Activated CD8-positive, alpha-beta memory T cell treated with anti-CD3 and anti-CD28 coated beads, Interleukin-2, amount 50 U/mL, for 24 hours (primary cell): ENCODE measurements around the gene TXNRD1.
"Not testable (repeated sequence)": the region's sequence is repeated elsewhere in the genome, so short reads cannot be mapped to it uniquely, and the experiment has no call there.

ENCODE experiments used
- DNase-seq: peaks from one replicate; pipeline ENCODE4 v3.0.0-alpha.2; 2020; ENCODE audit errors: extremely low read depth

The TXNRD1 gene

DNA sequence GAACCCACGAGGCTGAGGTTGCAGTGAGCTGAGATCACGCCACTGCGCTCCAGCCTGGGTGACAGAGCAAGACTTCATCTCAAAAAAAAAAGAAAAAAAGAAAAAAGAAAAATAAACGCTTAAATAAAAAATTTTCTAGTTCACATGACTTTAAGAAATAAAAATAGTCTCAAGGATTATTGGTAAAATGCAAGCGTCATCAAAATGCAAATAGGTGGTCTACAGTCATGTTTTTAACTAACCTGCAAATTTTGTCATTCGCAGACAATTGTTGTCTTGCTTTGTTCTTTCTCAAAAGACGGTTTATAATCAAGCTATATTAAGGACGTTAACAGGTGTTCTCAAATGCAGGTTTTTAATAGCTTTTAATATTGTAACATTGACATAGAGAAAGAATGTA lies 22.4 kb downstream of the TXNRD1 start:
- DNase-seq: no peak

DNA sequence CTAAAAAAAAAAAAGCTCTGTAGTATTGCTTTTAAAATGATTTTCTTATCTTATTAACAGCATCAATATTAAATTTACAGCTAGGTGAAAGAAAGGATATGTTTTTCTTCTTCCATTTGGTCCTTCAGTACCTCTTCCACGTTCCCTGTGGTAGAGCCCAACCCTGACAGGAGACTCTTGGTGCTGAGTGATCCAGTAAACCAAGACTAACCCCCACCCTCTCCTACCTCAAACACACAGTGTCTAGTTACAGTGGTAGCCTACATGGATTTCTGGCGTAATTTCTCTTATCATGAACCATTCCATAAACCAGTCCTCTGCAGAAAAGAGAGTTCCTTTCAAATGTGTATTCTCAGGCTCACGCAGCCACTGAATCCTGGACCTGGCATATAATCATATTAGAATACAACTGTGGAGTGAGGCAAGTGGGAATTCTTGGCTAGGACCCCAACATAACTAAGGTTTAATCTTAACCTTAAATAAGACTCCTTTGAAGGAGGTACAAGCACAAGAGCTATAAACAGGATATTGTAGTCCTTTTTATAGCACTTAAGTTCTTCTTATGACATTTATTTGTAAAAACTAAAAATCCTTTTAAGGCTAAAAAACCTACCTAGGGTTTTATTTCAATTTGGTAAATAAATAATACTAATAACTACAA lies 27.1 kb downstream of the TXNRD1 start:
- no peak for DNase-seq

DNA sequence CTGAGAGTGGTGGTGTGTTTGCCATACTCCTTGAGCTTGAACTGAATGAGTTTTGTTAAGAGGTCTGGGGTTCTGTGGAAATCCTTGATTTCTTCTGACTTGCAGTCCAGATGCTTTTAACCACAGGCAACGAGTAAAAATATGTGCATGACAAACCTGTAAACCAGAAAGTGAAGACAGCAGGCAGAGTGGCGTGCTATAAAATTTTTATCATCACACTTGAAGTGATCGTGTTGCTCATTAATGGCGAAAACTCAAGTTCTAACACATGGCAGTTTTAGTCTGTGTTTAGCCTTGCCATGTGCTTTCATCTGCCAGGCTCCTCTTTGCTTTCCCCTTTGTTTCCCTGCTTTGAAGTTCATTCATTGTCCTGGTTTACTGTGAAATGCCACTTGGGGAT lies 28.0 kb downstream of the TXNRD1 start:
- no peak for DNase-seq

DNA sequence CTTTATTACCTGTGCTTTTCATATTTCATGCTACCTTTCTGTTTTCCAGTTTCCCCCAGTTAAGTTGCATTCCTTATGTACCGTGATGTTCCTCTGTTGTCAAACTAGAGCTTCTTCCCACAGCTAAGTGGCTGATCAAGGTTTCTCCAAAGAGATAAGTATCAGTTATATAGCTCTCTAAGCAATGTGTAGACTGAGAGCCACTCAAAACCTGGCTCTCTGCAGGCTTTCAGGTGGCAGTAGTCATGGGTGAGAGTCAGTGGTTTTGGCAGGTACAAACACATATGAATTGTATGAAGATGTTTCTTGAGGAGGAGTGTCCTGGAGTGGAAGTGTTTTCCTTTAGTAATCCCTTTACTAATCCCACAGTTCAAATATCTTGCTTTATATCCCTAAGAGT lies 28.4 kb downstream of the TXNRD1 start:
- no peak for DNase-seq

- DNase-seq: no peak
Observed at GRCh38 chr12:104247698-104248097, 32.1 kb downstream of the TXNRD1 start.

DNA sequence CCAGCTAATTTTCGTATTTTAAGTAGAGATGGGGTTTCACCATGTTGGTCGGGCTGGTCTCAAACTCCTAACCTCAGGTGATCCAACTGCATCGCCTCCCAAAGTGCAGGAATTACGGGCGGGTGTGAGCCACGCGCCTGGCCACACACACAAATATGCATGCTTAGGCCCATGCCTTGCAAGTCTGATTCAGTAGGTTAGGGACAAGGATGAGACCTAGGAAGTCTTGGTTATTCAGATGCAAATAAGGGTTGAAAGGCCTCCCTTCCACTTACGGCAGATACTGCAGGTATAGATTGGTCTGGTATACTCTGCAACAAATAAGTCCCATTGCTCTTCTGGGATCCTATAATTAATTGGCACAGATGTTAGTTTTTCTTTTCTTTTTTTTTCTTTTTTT lies 32.9 kb downstream of the TXNRD1 start:
- DNase-seq: no peak

DNA sequence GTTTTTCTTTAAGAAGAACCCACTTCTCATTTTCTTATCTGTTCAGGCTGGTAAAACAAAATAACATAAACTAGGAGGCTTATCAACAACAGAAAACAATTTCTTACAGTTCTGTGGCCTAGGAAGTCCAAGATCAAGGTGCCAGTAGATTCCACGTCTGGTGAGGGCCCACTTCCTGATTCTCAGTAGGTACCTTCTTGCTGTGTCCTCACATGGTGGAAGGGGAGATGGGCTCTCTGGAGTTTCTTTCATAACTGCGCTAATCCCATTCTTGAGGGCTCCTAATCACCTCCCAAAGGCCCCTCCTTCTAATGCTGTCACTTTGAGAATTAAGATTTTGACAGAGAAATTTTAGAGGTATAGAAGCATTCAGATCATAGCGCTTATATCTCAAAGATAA lies 33.4 kb downstream of the TXNRD1 start:
- no peak for DNase-seq

DNA sequence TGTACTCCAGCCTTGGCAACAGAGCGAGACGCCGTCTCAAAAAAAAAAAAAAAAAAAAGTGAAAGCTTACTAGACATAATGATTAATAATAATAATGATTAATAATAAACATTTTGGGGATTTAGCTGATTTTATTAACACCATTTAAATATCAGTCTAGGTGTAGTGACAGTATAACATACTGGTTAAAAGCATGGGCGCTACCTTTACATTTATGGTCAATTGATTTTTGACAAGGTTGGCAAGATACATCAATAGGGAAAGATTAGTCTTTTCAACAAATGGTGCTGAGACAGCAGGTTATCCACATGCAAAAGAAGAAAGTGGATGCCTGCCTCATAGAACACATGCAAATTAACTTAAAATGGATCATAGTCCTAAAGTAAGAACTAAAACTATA lies 34.3 kb downstream of the TXNRD1 start:
- DNase-seq: no peak

DNA sequence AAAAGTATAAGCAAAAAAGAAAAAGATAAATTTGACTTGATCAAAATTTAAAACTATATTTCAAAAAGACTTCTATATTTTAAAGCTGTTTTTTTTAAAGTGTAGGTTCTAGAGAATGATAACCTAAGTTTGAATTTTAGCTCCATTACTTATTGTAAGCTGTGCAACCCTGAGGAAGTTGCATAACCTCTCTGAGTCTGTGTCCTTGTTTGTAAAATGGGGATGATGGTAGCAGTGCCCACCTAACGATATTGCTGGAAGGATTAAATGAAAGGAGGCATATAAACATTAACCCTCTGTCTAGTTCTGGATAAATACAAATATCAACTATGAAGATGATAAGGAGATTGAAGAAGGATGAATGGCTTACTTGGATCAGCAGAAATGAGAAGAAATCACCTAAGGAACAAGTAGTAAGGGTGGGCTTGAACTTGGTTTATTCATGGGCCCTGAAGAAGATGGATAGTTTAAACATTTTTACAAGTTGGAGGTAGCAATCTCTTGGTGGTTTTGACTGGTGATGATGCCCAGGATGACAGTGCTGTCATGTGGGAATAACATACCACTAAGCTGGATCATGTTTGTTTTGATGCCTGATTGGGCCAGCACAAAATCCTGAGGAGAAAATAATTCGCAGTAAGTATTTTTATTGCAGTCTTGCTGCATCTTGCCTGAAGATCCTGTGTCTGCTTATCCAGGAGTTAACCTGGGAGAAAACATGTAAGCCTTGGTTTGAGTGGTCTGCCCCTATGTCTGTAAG lies 35.0 kb downstream of the TXNRD1 start:
- no peak for DNase-seq

DNA sequence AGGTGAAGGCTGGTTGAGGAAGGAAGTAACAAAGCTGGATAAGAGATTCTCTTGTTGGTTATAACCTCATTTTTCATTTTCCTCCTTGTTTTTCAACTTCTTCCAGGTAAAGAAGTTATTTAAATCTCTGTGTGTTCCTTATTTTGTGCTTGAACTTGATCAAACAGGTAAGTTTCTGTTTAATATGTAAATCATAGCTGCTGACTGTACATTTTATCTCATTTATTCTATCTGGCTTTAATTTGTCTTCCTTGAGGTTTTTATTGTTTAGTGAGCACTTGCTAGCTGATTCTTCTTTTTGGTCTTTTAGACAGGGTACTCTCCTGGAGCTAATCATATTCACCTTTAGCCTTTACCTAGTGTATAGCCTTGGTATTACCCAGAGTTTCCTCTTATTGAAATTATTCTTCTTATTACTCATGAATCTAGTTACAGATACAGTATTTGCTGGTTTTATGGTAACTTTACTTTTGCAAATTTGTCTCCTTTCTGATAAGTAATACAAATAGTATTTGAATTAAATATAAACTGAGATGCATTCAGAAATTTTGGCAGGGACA lies 42.4 kb downstream of the TXNRD1 start:
- DNase-seq: no peak

DNA sequence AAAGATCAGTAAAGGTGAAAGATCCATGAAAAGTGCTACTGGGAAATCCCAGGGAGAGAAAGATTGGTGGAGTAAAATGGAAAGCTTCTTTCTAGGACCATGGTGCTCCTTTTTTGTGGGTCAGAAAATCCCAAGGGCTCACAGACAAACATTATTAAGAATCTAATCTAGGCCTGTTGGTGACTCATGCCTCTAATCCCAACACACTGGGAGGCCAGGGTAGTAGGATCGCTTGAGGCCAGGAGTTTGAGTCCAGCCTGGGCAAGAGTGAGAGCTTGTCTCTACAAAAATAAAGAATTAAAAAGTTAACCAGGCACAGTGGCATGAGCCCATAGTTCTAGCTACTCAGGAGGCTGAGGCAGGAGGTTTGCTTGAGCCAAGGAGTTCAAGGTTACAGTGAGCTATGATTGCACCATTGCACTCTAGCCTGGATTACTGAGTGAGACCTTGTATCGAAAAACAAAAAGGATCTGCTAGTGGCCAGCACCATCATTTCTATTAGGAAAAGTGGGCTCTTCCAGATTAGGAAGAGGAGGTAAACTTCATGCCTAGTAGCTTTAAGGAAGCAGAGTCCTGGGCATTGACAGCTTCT lies 43.0 kb downstream of the TXNRD1 start:
- DNase-seq: no peak

DNA sequence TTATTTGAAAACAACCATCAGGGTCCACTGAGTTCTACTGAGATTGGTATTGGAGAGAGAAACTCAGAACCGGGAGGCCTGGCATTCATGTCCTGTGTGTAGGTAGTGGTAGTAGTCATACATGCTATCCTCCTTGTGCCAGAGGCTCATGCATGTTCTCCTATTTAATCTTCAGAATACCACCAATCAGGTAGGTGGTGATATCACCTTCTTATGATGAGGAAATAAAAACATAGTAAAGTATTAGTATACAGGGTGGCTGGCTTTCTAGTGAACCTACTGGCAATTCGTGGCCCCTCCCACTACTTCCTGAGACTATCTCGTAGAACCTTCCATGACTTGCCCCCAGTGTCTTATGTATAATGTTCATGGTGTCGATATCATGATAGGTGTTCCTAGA lies 47.4 kb downstream of the TXNRD1 start:
- DNase-seq: no peak

DNA sequence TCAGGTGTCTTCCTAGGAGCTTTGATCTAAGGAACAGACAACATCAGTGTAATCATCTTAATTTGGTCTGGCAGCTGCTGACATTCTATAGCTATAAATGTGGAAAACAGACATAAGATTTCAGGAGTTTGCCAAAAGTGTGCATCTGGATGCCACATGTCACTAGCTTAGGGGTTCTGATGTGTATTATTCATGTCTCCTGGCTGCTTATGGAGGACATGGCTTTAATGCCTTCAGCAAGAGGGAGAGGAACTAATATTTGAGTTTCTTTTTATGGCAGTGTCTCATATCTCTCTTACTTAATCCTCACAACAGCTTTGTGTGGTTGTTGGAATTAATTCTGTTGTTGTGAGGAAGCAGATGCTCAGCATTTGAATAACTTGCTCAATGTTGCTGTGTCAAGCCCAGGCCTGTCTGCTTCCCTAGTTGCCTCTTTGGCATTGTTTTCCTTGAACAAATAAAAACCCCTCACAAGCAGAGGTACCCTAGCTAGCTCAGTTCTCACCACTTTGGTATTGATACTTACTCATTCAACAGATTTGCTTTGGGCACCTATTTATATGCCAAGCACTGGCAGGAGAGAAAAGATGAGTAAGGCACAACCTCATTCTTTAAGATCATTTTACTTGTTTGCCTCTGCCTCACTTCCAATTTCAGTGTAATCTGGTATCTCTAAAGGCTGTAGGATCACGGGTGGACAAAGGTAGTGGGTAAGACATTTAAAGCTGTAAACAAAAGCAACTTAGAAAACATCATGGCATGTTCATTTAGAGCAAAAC lies 48.2 kb downstream of the TXNRD1 start:
- DNase-seq: no peak

DNA sequence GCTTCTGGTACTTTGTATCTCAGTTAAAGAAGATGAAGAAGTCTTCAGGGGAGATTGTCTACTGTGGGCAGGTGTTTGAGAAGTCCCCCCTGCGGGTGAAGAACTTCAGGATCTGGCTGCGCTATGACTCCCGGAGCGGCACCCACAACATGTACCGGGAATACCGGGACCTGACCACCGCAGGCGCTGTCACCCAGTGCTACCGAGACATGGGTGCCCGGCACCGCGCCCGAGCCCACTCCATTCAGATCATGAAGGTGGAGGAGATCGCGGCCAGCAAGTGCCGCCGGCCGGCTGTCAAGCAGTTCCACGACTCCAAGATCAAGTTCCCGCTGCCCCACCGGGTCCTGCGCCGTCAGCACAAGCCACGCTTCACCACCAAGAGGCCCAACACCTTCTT lies 49.9 kb downstream of the TXNRD1 start:
- not testable (repeated sequence) for DNase-seq

DNA sequence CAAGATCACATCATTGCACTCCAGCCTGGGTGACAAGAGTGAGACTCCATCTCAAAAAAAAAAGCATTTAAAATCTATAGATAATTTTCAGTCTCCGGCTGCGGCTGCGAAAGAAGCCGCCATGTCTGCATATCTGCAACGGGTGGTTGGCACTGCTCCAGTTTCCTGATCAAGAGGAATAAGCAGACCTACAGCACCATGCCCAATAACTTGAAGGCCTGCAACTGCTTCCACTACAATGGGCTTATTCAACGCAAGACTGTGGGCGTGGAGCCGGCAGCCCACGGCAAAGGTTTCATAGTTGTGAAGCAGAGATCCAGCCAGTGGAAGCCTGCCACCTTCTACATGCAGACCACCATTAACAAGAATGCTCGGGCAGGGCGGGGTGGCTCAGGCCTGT lies 57.4 kb downstream of the TXNRD1 start:
- no peak for DNase-seq

DNA sequence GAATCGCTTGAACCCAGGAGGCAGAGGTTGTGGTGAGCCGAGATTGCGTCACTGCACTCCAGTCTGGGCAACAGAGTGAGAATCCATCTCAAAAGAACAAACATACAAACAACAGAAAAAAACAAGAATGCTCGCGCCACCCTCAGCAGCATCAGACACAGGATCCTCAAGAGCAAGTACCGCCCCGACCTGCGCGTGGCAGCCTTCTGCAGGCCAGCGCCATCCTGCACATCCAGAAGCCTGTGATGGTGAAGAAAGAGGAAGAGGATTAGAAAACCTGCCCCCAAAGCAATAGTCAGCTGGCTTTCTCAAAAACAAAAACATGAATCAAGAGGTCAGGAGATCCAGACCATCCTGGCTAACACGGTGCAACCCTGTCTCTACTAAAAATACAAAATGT lies 57.9 kb downstream of the TXNRD1 start:
- no peak for DNase-seq

GRCh38 chr12:104274811-104275210 lies 59.2 kb downstream of the TXNRD1 start:
- DNase-seq: no peak

GRCh38 chr12:104275689-104276088 lies 60.1 kb downstream of the TXNRD1 start:
- no peak for DNase-seq

GRCh38 chr12:104276273-104277131 lies 60.9 kb downstream of the TXNRD1 start:
- DNase-seq: no peak

DNA sequence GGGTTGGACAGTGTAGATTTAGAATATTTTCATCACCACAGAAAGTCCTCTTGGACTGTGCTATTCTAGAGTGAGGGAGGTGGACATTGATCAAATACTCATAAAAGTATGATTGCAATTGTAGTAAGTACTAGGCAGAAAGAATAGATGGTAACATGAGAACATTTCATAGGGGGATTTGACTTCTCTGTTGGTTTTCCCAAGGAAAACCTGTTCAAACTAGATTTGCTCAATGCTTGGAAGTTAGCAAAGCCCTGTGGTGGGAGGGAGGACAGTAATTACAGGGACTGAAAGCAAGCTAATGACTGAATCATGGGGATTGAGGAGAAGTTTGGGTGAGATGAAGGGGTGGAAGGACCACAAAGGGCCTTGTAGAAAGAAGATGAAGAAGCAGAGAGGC lies 63.6 kb downstream of the TXNRD1 start:
- no peak for DNase-seq

DNA sequence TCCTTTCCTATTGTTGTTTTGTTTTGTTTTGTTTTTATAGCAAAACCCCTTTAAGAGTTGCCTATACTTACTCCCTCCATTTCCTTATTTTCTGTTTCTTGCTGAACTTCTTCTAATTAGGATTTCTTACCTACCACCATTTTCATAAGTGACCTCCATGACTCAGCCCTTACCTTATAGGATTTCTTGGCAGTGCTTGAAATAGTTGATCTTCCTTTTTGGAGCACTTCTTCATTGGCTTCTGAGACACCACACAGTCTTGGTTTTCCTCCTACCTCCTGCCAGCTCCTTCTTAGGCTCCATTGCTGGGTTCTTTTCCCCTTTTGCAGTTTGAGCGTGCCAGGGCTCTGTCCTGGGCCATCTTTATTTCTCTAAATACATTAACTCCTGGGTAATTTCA lies 64.5 kb downstream of the TXNRD1 start:
- no peak for DNase-seq
